Brain microvascular endothelial cell (primary cell): Measurements from ENCODE around the gene FOXS1.

Experiments
- DNase-seq: peaks from one replicate; pipeline ENCODE4 v3.0.0-alpha.2; 2020
- H3K27ac ChIP-seq: fragments of 250-450 bp; sonication (Bioruptor Pico); 2 replicates; pipeline ENCODE4 v1.5.1; 2020; ENCODE audit warnings: mild to moderate bottlenecking, moderate library complexity
- H3K27me3 ChIP-seq: fragments of 250-450 bp; sonication (Bioruptor Pico); replicated peaks from 2 replicates; pipeline ENCODE4 v1.5.1; 2020; ENCODE audit warnings: mild to moderate bottlenecking
- H3K36me3 ChIP-seq: fragments of 250-450 bp; sonication (Bioruptor Pico); replicated peaks from 2 replicates; pipeline ENCODE4 v1.5.1; 2020; ENCODE audit warnings: mild to moderate bottlenecking
- H3K4me3 ChIP-seq: 2 replicates; pipeline ENCODE4 v1.5.1; 2011; ENCODE audit warnings: low read depth, mild to moderate bottlenecking, control low read depth, low read length, moderate library complexity
- CTCF ChIP-seq: IDR thresholded peaks from 2 replicates; pipeline ENCODE4 v1.5.1; 2011; ENCODE audit warnings: low read depth, mild to moderate bottlenecking, moderate library complexity, low read length, control low read depth, inconsistent platforms; ENCODE audit errors: missing control alignments
- in situ Hi-C: cut with HindIII; loops from 2 replicates; pipeline ENCODE4 v1.10.0; 2017; ENCODE audit warnings: low sequenced_read_pairs, low pct_ligation_motif_present

FOXS1 gene

DNA sequence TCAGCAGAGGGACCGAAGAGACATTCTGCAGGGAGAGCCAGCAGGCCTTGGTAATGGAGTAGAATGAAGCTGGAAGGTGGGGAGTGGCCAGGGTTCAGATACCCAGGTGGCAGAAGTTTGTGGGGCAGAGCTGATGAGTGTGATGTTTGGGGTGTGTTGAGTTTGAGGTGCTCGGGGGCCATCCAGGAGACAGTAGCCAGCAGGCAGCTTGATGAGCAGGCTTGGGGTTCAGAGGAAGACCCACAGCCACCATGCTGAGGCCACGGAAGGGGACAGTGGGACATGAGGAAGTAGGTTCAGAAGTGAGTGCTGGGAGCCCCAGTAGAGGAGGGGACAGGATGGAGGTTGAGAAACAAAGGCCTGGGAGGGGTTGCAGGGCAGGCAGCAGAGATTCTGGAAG, 11.1 kb upstream of the FOXS1 start:
- Histone ChIP-seq H3K27me3 (peaks cover 19% of the 10 kb centered on the region), H3K4me3 (no peak overlapping the region), H3K36me3 (no peaks in the 10 kb centered on the region), H3K27ac (no peak overlapping the region)
- in situ Hi-C loops: no loop called here
- DNase-seq: no peak
- no peak for TF ChIP-seq CTCF

DNA sequence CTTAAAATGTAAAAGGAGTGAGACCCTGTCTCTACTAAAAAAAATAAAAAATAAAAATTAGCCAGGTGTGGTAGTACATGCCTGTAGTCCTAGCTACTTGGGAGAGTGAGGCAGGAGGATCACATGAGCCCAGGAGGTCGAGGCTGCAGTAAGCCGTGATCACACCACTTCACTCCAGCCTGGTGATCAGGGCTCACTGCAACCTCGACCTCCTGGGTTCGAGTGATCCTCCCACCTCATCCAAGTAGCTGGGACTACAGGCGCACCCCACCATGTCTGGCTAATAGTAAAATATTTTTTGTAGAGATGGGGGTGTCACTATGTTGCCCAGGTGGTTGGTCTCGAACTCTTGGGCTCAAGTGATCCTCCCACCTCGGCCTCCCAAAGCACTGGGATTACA, 8.1 kb upstream of the FOXS1 start:
- no peak overlapping the region for H3K27ac ChIP-seq
- in situ Hi-C loops: no loop called here
- H3K36me3 ChIP-seq: no peaks in the 10 kb centered on the region
- H3K4me3 ChIP-seq: no peak overlapping the region
- TF ChIP-seq CTCF: no peak
- DNase-seq: no peak
- H3K27me3 ChIP-seq: peaks cover 15% of the 10 kb centered on the region

DNA sequence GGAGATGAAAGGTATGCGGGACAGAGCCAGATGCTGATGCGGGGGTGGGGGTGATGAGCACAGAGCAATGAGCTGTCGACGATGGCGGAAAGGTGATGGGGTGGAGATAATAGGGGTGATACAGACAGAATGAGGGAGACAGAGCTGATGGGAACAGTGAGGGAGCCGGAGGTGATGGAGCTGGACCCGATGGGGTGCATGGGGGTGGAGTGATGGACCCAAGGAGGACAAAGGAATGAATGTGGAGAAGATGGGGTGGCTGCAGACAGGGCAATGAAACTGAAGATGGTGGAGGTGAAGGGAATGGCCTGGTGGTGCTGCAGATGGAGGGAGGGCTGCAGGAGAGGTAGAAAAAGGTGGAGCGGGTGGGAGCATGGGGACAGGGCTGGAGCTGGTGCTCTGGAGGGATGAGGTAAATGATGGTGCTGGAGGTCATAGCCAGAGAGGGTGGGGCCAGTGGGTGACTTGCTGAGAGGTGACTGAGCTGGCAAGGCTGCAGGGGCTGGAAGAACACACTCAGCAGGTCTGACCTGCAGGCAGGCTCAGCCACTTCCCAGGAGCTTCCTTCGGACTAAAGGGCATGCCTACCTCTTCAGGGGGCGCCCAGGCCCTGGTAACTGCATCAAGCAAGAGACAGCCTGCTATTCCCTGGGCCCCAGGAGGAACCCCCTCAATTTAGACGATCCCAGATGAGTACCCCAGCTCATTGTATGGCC, 6.0 kb upstream of the FOXS1 start:
- in situ Hi-C loops: no loop called here
- H3K27ac ChIP-seq: no peak overlapping the region
- no peak for TF ChIP-seq CTCF
- peaks cover 12% of the 10 kb centered on the region for H3K27me3 ChIP-seq
- no peak for DNase-seq
- H3K36me3 ChIP-seq: no peaks in the 10 kb centered on the region
- no peak overlapping the region for H3K4me3 ChIP-seq

GRCh38 chr20:31849306-31849930, 4.0 kb upstream of the FOXS1 start:
- H3K27me3 ChIP-seq: peaks cover 5% of the 10 kb centered on the region
- no peaks in the 10 kb centered on the region for H3K36me3 ChIP-seq
- no peak overlapping the region for H3K27ac ChIP-seq
- no peak for TF ChIP-seq CTCF
- in situ Hi-C loops: no loop called here
- no peak for DNase-seq
- no peak overlapping the region for H3K4me3 ChIP-seq

DNA sequence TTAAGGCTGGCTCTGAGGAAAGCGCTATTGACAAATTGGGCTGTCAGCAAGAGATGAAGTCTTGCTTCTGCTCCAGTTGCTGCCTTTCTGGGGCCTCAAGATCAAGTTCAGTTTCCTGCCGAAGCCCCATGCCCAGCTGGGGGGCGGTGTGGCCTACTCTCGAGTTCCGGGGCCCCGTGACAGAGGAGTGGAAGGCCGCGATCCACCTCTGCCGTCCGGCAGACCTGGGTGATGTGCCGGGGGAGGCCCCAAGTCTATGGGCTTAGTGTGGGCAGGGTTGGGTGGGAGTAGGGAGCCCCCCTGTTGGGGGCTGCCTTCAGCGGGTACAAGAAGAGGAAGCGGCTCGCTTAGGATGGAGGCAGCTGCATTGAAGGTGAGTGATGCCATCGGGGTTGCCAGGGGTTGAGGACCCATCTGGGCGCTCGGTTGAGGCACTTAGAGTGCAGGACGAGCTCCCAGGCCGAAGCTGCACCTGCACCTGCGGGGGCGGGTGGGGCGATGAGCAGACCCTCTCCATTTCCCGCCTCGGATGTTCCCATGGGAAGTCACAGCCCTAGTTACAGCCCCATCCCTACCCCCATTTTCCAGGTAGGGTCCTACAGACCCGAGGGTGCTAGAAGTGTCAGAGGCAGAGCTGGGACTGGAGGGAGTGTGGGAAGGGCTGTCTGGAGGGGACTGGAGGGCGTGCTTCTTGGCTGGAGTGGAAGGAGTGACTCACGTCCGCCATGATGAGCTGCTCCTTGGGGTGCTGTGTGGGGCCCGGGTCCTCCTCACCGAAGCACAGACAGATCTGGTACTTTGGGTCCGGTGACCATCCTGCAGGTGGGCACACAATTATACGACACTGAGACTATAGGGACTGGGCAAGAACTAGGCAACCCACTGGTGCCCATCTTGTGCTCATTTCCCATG, 2.9 kb upstream of the FOXS1 start:
- Histone ChIP-seq H3K4me3 (no peak overlapping the region), H3K36me3 (no peaks in the 10 kb centered on the region), H3K27ac (no peak overlapping the region), H3K27me3 (peaks cover 5% of the 10 kb centered on the region)
- no peak for DNase-seq
- no peak for TF ChIP-seq CTCF
- in situ Hi-C loops: no loop called here
